Activated CD4-positive, alpha-beta T cell treated with anti-CD3 and anti-CD28 coated beads for 36 hours (primary cell): ENCODE results near the gene CREB5. TPM values are rescaled to one million over a fixed set of nuclear protein-coding genes. Genes with fewer than 3 reads are reported as not detected.

Experiments used
- ATAC-seq: fragments of 200-7000 bp; cut with Tn5 transposase; one replicate; pipeline ENCODE4 v1.10.0; 2021; ENCODE audit warnings: mild to moderate bottlenecking, moderate library complexity
- CTCF ChIA-PET: fragments of 350-600 bp; sonication (Branson Sonifier 250); formaldehyde crosslinking; loops from one replicate; lab custom pipeline; 2021; ENCODE audit warnings: antibody characterized with exemption; lab: Charles Lee
- POLR2A ChIA-PET: fragments of 350-600 bp; sonication (Branson Sonifier 250); formaldehyde crosslinking; loops from one replicate; lab custom pipeline; 2021; ENCODE audit warnings: antibody characterized with exemption, inconsistent platforms; lab: Charles Lee
- DNase-seq: peaks from one replicate; pipeline ENCODE4 v3.0.0-alpha.2; 2020
- H3K27ac Mint-ChIP-seq: one replicate; pipeline ENCODE4 v1.8.0; 2021; ENCODE audit warnings: mixed read lengths
- H3K27me3 Mint-ChIP-seq: one replicate; pipeline ENCODE4 v1.8.0; 2021; ENCODE audit warnings: mixed read lengths
- H3K36me3 Mint-ChIP-seq: one replicate; pipeline ENCODE4 v1.8.0; 2021; ENCODE audit warnings: low read depth, mixed read lengths
- H3K4me1 Mint-ChIP-seq: one replicate; pipeline ENCODE4 v1.8.0; 2021; ENCODE audit warnings: mixed read lengths
- H3K4me3 Mint-ChIP-seq: one replicate; pipeline ENCODE4 v1.8.0; 2021; ENCODE audit warnings: mild to moderate bottlenecking, moderate library complexity, mixed read lengths
- H3K9me3 Mint-ChIP-seq: one replicate; pipeline ENCODE4 v1.8.0; 2021; ENCODE audit warnings: low read depth, mixed read lengths
- intact Hi-C, 2 experiments: fragments of 100-400 bp; cut with DNase I in 1 of 2; cut with micrococcal nuclease in 1 of 2; formaldehyde crosslinking; loops; one replicate each; pipeline versions ENCODE4 v1.14.2 to v1.15.1; 2022 to 2024; cut with DNase I, micrococcal nuclease
- total RNA-seq, 2 experiments: library from RNA; stranded (reverse); gene quantifications; one replicate each; pipeline ENCODE4 v1.2.3, GENCODE V29; 2021

CREB5 gene
- total RNA-seq, 2 experiments from 2014 or later: 0.50 to 0.61 TPM

- ChIA-PET POLR2A (no interaction called here), CTCF (no interaction called here)
- intact Hi-C loops: loop anchor here in 1 of 2 experiments (10.0 kb wide), 1 partner anchor 59 kb away; no protein-coding TSS in a partner anchor
- ATAC-seq (no peak), DNase-seq (no peak)
- no peaks in the 10 kb centered on the region for H3K27me3 Mint-ChIP-seq
- H3K36me3 Mint-ChIP-seq: no peaks in the 10 kb centered on the region
- H3K27ac Mint-ChIP-seq: no peak overlapping the region
- H3K9me3 Mint-ChIP-seq: no peaks in the 10 kb centered on the region
- H3K4me1 Mint-ChIP-seq: no peaks in the 10 kb centered on the region
- H3K4me3 Mint-ChIP-seq: no peak overlapping the region
Measured at GRCh38 chr7:28654110-28654509, 241.8 kb downstream of the CREB5 start.

GRCh38 chr7:28656529-28656928 lies 244.2 kb downstream of the CREB5 start:
- POLR2A ChIA-PET: no interaction called here

GRCh38 chr7:28658381-28658780 lies 246.1 kb downstream of the CREB5 start:
- ChIA-PET POLR2A (no interaction called here), CTCF (interaction anchor here (2.2 kb wide), 1 partner anchor 25 kb away, joined by 5 read pairs; no protein-coding TSS in a partner anchor)
- DNase-seq (no peak), ATAC-seq (no peak)
- peaks cover 2% of the 10 kb centered on the region for H3K36me3 Mint-ChIP-seq
- H3K27me3 Mint-ChIP-seq: peaks cover 9% of the 10 kb centered on the region
- peaks cover 5% of the 10 kb centered on the region for H3K9me3 Mint-ChIP-seq
- peaks cover 7% of the 10 kb centered on the region for H3K4me1 Mint-ChIP-seq
- intact Hi-C loops: loop anchor here in 1 of 2 experiments (10.0 kb wide), 1 partner anchor 64 kb away; no protein-coding TSS in a partner anchor
- H3K4me3 Mint-ChIP-seq: no peak overlapping the region
- no peak overlapping the region for H3K27ac Mint-ChIP-seq

More at GRCh38 chr7:28656529-28656928, 244.2 kb downstream of the CREB5 start:
- Mint-ChIP-seq H3K27me3 (peaks cover 3% of the 10 kb centered on the region), H3K27ac (no peak overlapping the region), H3K36me3 (peaks cover 2% of the 10 kb centered on the region), H3K9me3 (peaks cover 5% of the 10 kb centered on the region), H3K4me1 (no peaks in the 10 kb centered on the region), H3K4me3 (no peak overlapping the region)
- CTCF ChIA-PET: no interaction called here
- intact Hi-C loops: loop anchor here in 1 of 2 experiments (10.0 kb wide), 1 partner anchor 62 kb away; no protein-coding TSS in a partner anchor
- DNase-seq (no peak), ATAC-seq (no peak)

- POLR2A ChIA-PET: no interaction called here
- intact Hi-C loops: no loop called here
- H3K27me3 Mint-ChIP-seq: peaks cover 15% of the 10 kb centered on the region
- ATAC-seq: no peak
- H3K4me1 Mint-ChIP-seq: peaks cover 7% of the 10 kb centered on the region
- CTCF ChIA-PET: interaction anchor here (1.1 to 2.2 kb wide), 2 partner anchors 23 to 29 kb away, joined by 3 to 5 read pairs; no protein-coding TSS in a partner anchor
- peaks cover 5% of the 10 kb centered on the region for H3K9me3 Mint-ChIP-seq
- no peak overlapping the region for H3K27ac Mint-ChIP-seq
- H3K4me3 Mint-ChIP-seq: no peak overlapping the region
- no peak for DNase-seq
- peaks cover 2% of the 10 kb centered on the region for H3K36me3 Mint-ChIP-seq
Measured at GRCh38 chr7:28660132-28660531, 247.8 kb downstream of the CREB5 start.

GRCh38 chr7:28661826-28662595 lies 249.7 kb downstream of the CREB5 start:
- ChIA-PET POLR2A (no interaction called here), CTCF (interaction anchor here (1.1 kb wide), 1 partner anchor 274 kb away, joined by 3 read pairs; no protein-coding TSS in a partner anchor)
- Mint-ChIP-seq H3K27ac (no peak overlapping the region), H3K27me3 (peaks cover 15% of the 10 kb centered on the region), H3K9me3 (peaks cover 5% of the 10 kb centered on the region), H3K36me3 (peaks cover 2% of the 10 kb centered on the region), H3K4me1 (peaks cover 7% of the 10 kb centered on the region), H3K4me3 (no peak overlapping the region)
- ATAC-seq: peak; percentile 47
- DNase-seq: peak; percentile 15
- intact Hi-C loops: no loop called here

GRCh38 chr7:28666154-28666553 lies 253.8 kb downstream of the CREB5 start:
- ChIA-PET CTCF (no interaction called here), POLR2A (no interaction called here)
- intact Hi-C loops: no loop called here
- Mint-ChIP-seq H3K9me3 (peaks cover under 1% of the 10 kb centered on the region), H3K27ac (no peak overlapping the region), H3K27me3 (peaks cover 12% of the 10 kb centered on the region), H3K4me1 (peaks cover 7% of the 10 kb centered on the region), H3K4me3 (no peak overlapping the region), H3K36me3 (no peaks in the 10 kb centered on the region)
- ATAC-seq: no peak
- no peak for DNase-seq

GRCh38 chr7:28668085-28668484 lies 255.8 kb downstream of the CREB5 start:
- Mint-ChIP-seq H3K9me3 (no peaks in the 10 kb centered on the region), H3K4me1 (no peaks in the 10 kb centered on the region), H3K36me3 (no peaks in the 10 kb centered on the region), H3K4me3 (no peak overlapping the region), H3K27ac (no peak overlapping the region), H3K27me3 (peaks cover 6% of the 10 kb centered on the region)
- POLR2A ChIA-PET: no interaction called here
- DNase-seq (no peak), ATAC-seq (no peak)
- intact Hi-C loops: no loop called here
- CTCF ChIA-PET: no interaction called here

- intact Hi-C loops: no loop called here
- no peak overlapping the region for H3K27ac Mint-ChIP-seq
- H3K36me3 Mint-ChIP-seq: no peaks in the 10 kb centered on the region
- H3K4me3 Mint-ChIP-seq: no peak overlapping the region
- CTCF ChIA-PET: no interaction called here
- peaks cover 3% of the 10 kb centered on the region for H3K27me3 Mint-ChIP-seq
- H3K9me3 Mint-ChIP-seq: no peaks in the 10 kb centered on the region
- POLR2A ChIA-PET: interaction anchor here (0.6 kb wide), 1 partner anchor 313 kb away, joined by 4 read pairs; no protein-coding TSS in a partner anchor
- H3K4me1 Mint-ChIP-seq: no peaks in the 10 kb centered on the region
- no peak for ATAC-seq
- DNase-seq: no peak
Measured at GRCh38 chr7:28669330-28669729, 257.0 kb downstream of the CREB5 start.

- H3K27ac Mint-ChIP-seq: no peak overlapping the region
Measured at GRCh38 chr7:28671526-28671925, 259.2 kb downstream of the CREB5 start.

GRCh38 chr7:28672397-28672797 lies 260.1 kb downstream of the CREB5 start:
- intact Hi-C loops: no loop called here
- ChIA-PET POLR2A (no interaction called here), CTCF (no interaction called here)
- no peak overlapping the region for H3K27ac Mint-ChIP-seq
- no peaks in the 10 kb centered on the region for H3K27me3 Mint-ChIP-seq
- no peaks in the 10 kb centered on the region for H3K4me1 Mint-ChIP-seq
- H3K4me3 Mint-ChIP-seq: no peak overlapping the region
- ATAC-seq: no peak
- DNase-seq: no peak
- H3K36me3 Mint-ChIP-seq: no peaks in the 10 kb centered on the region
- H3K9me3 Mint-ChIP-seq: no peaks in the 10 kb centered on the region

More at GRCh38 chr7:28671526-28671925, 259.2 kb downstream of the CREB5 start:
- H3K27me3 Mint-ChIP-seq: no peaks in the 10 kb centered on the region
- intact Hi-C loops: no loop called here
- no peak for DNase-seq
- H3K36me3 Mint-ChIP-seq: no peaks in the 10 kb centered on the region
- POLR2A ChIA-PET: no interaction called here
- H3K9me3 Mint-ChIP-seq: no peaks in the 10 kb centered on the region
- CTCF ChIA-PET: no interaction called here
- ATAC-seq: no peak
- H3K4me3 Mint-ChIP-seq: no peak overlapping the region
- H3K4me1 Mint-ChIP-seq: no peaks in the 10 kb centered on the region

GRCh38 chr7:28674359-28674782 lies 262.1 kb downstream of the CREB5 start:
- intact Hi-C loops: no loop called here
- ChIA-PET CTCF (no interaction called here), POLR2A (no interaction called here)
- Mint-ChIP-seq H3K36me3 (no peaks in the 10 kb centered on the region), H3K27me3 (no peaks in the 10 kb centered on the region), H3K27ac (no peak overlapping the region), H3K4me1 (no peaks in the 10 kb centered on the region), H3K4me3 (no peak overlapping the region), H3K9me3 (no peaks in the 10 kb centered on the region)
- ATAC-seq (no peak), DNase-seq (no peak)

GRCh38 chr7:28675429-28675828 lies 263.1 kb downstream of the CREB5 start:
- DNase-seq: no peak
- Mint-ChIP-seq H3K9me3 (no peaks in the 10 kb centered on the region), H3K27ac (no peak overlapping the region), H3K36me3 (no peaks in the 10 kb centered on the region), H3K4me3 (no peak overlapping the region), H3K27me3 (peaks cover 2% of the 10 kb centered on the region), H3K4me1 (no peaks in the 10 kb centered on the region)
- intact Hi-C loops: no loop called here
- ChIA-PET POLR2A (no interaction called here), CTCF (no interaction called here)
- ATAC-seq: no peak
